Inferior parietal cortex (tissue), 1 donor: Measurements from ENCODE around the gene LAT.
A peak's percentile ranks its signal among the peaks of the same experiment; 100 is the strongest.
"Not testable (repeated sequence)": the region's sequence is repeated elsewhere in the genome, so short reads cannot be mapped to it uniquely, and the experiment has no call there.

Experiments used
- DNase-seq: peaks from one replicate; pipeline ENCODE4 v3.0.0-alpha.2; 2016; ENCODE audit errors: extremely low spot score

Gene LAT

GRCh38 chr16:28984619-28985135 is at the start of gene LAT:
Gene LAT, plus strand, starts transcription at chr16:28985052. Its CDS starts 366 bp downstream, at chr16:28985418.
- no peak for DNase-seq

DNA sequence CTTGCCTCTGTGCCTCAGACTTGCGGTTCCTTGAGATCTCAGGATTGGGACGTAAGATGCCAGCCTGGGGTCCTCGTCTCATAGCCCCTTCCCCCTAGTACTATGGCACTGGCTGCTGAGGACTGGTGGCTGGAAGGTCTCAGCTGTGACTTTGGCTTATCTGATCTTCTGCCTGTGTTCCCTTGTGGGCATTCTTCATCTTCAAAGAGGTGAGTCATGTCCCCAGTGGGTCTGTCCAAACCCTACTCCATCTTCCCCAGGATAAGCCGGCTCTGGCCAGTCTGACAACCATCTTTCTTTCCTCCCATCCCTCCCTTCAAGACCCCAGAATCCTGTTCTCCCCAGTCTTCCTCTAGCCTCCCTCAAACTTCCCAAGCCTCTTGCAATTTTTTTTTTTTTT is 49.5 kb upstream of the LAT start:
- DNase-seq = no peak

DNA sequence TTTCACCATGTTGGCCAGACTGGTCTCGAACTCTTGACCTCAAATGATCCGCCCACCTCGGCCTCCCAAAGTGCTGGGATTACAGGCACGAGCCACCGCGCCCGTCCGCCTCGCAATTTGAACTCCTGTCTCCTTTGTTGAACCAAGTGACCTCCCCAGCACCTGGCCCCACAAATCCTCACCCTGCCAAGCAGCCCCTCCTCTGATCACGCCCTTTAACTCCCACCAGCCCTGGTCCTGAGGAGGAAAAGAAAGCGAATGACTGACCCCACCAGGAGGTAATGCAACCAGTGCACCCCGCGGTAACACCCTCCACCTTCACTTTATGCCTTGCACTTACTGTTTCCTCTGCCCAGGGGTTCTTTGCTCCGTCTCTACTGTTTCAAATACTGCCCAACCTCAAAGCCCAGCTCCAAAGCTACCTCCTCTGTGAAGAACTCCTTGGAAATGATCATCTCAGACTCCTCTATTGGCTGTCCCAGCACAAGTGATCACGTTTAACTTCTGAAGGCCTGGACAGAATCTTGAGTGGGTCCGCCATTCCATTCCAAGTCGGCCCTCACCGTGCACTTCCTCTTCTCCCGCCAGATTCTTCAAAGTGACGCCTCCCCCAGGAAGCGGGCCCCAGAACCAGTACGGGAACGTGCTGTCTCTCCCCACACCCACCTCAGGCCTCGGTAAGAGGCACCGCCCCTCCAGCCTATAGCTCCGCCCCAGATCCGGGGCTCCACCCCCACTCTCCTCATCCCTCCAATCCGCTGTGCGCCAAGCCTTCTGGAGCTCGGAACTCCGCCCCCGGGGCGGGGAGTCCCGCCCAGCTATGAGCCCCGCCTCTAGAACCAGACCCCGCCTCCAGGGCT is 48.7 kb upstream of the LAT start:
- DNase-seq = peak; percentile 58

GRCh38 chr16:28936784-28937155 is 48.1 kb upstream of the LAT start:
- no peak for DNase-seq

- DNase-seq = no peak
These were observed 47.5 kb upstream of the LAT start for GRCh38 chr16:28937222-28937876.

DNA sequence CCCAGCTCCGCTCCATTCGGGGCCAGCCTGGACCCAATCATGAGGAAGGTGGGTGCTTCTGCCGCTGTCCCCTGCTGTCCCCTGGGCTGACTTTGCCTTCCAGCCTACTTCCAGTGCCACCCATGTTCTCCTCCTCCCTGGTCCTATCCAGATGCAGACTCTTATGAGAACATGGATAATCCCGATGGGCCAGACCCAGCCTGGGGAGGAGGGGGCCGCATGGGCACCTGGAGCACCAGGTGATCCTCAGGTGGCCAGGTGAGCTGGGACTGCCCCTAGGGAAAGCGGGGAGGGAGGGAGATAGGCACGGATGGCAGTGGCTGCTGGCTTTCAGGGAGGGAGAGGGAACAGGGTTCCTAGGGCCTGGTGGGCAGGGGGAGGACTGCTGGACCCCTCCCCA is 46.1 kb upstream of the LAT start:
- DNase-seq = no peak

DNA sequence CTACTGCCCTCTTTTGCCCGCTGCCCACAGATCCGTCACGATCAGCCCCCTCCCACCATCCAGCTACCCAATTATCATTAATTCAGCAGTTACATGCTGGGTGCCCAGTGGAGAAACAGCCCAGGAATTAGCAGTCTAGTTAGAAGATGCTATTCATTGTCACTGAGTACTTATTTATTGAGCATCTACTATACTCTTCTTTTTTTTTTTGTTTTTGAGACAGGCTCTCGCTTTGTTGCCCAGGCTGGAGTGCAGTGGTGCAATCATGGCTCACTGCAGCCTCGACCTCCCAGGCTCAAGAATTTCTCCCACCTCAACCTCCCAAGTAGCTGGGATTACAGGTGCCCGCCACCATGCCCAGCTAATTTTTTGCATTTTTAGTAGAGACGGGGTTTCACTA is 45.0 kb upstream of the LAT start:
- not testable (repeated sequence) for DNase-seq

- no peak for DNase-seq
These were observed 41.6 kb upstream of the LAT start for GRCh38 chr16:28943281-28943680.

GRCh38 chr16:28946681-28947080 is 38.2 kb upstream of the LAT start:
- DNase-seq = no peak

GRCh38 chr16:28950648-28951409 is 34.0 kb upstream of the LAT start, which contains the start of gene NFATC2IP:
Gene NFATC2IP, plus strand, starts transcription at chr16:28950937. Its CDS starts 75 bp downstream, at chr16:28951012.
- peak; percentile 100 for DNase-seq

GRCh38 chr16:28951410-28951943 is 33.4 kb upstream of the LAT start:
- DNase-seq = no peak

DNA sequence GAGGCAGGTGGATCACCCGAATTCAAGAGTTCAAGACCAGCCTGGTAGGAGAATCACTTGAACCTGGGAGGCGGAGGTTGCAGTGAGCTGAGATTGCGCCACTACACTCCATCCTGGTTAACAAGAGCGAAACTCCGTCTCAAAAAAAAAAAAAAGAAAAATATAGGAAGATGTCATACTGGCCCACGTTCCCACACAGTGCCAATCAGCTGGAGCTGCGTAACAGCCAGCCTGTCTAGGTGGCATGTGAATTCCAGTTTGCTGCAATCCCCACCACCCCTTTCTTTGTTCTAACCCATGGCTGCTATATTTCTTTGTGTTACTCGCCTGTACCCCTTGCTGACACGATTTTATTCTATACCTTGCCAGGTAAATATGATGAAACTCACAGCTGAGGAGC is 26.6 kb upstream of the LAT start:
- no peak for DNase-seq

DNA sequence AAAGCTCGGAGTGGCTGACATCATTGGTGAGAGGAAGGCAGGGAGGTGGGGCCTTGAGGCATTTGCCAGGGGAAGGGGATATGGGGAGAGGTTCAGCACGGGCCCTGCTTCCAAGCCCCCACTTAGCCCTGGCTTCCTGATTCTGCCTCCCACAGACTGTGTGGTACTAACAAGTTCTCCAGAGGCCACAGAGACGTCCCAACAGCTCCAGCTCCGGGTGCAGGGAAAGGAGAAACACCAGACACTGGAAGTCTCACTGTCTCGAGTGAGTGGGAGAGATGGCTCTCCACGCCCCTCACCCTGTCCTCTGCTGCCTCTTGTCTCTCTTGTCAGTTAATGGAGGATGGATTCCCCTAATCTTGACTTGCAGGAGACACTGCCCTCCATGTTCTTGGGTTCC is 26.0 kb upstream of the LAT start:
- no peak for DNase-seq

GRCh38 chr16:28964072-28964471 is 20.8 kb upstream of the LAT start:
- no peak for DNase-seq

- DNase-seq = no peak
These were observed 20.4 kb upstream of the LAT start for GRCh38 chr16:28964496-28964895.

GRCh38 chr16:28967156-28967555 is 17.7 kb upstream of the LAT start:
- no peak for DNase-seq

- not testable (repeated sequence) for DNase-seq
These were observed 15.2 kb upstream of the LAT start for GRCh38 chr16:28969696-28970095.

DNA sequence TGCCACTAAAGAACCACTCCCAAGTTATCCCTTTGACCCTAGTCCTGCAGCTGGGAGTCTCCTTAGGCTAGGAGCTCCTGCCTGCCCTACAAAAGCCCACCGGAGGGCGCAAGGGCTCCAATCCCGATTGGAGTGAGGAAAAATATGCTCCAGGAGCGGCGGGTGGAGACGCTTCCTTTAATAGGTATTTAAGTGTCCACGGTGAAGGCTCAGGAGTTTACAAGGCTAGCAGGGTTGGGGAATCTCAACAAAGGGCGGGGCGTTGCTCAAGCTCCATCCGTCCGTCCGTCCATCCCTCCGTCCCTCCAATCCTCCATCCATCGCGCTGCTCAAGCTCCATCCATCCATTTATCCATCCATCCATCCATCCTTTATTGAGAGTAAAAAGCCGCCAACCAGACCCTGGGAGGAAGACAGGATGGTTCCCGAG is 10.8 kb upstream of the LAT start:
- peak; percentile 70 for DNase-seq

DNA sequence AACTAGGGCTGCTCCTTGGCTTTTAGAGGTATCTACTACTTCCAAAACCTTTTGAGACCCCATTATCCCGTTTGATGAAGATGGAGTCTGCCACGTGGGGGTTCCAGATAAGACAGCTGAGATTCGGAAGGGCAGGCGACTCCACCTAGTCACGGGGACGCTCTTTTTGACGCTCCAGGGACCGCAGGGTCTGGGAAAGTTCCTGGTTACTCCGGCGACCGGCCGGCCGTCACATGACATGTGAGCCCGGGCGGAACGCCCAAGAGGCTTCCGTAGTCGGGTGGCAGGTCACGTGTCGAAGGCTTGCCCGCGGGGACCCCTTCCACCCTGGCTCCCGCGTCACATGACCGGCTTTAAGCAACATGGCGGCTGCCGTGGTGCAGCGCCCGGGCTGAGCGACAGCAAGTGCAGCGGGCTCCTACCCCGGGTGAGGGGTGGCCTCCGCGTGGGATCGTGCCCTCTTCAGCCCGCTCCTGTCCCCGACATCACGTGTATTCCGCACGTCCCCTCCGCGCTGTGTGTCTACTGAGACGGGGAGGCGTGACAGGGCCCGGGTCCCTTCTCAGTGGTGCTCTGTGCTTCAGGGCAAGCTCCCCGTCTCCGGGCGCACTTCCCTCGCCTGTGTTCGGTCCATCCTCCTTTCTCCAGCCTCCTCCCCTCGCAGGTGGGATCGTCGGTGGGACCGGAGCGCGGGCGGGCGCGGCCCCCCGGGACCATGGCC is 10.3 kb upstream of the LAT start, which contains the start of gene SPNS1:
Gene SPNS1, plus strand, starts transcription at position 342 of the 721 bp plus-strand sequence. Its CDS starts 374 bp downstream, at position 716.
- peak; percentile 98 for DNase-seq

- no peak for DNase-seq
These were observed 9.7 kb upstream of the LAT start for GRCh38 chr16:28975158-28975599.
